ENCODE data around the gene EFCAB8. TPM values are rescaled to one million over a fixed set of nuclear protein-coding genes. Genes with fewer than 3 reads are reported as not detected.
"Not testable (repeated sequence)": the region's sequence is repeated elsewhere in the genome, so short reads cannot be mapped to it uniquely, and the experiment has no call there.

Gene EFCAB8
- total RNA-seq, 2 donors from 2014 or later, result 0.26 TPM; not detected in 1

DNA sequence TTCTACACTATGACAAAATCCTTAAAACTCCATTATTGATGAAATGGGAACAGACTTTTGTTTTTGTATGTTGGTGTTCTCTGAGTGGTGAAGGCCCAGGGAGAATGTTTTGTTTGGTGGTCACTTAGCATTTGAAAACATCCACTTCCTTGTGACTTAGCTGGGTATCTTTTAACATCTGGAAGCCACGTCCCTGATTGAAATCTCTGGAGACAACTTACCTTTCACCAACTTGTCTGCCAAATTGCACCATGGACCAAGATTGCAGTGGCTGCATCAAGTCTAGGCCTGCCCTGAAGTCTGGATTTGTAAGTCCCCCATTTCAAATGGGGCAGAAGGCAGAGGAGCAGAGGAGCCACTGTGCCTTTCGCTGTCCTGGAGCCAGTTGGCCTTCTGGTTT, 534 bp upstream of the EFCAB8 start:
- no peaks in the 10 kb centered on the region for H3K27me3 ChIP-seq
- no peaks in the 10 kb centered on the region for H3K9me3 ChIP-seq
- WGBS, 2 donors, result 79 to 93% methylated on average over 2 of the region's 2 CpGs
- peaks cover 0 to 2% of the 10 kb centered on the region in 2 donors for H3K36me3 ChIP-seq (replicated peaks in 1 of 2; ENCODE audit: insufficient read depth in 1 of 2, low read depth in 2 of 2)
- H3K4me3 ChIP-seq, result no peak overlapping the region
- intact Hi-C loops (cut with DNase I), result no loop called here
- DNase-seq (no peak), ATAC-seq (no peak)
- TF ChIP-seq CTCF (IDR thresholded peaks at IDR 0.05) (no peak), POLR2A (IDR thresholded peaks at IDR 0.05) (no peak)
- no peak overlapping the region for H3K27ac ChIP-seq
- peaks cover 6% of the 10 kb centered on the region for H3K4me1 ChIP-seq

- no peak overlapping the region for H3K4me3 ChIP-seq
- no peaks in the 10 kb centered on the region for H3K9me3 ChIP-seq
- peaks cover 0 to 2% of the 10 kb centered on the region in 2 donors for H3K36me3 ChIP-seq (replicated peaks in 1 of 2; ENCODE audit: insufficient read depth in 1 of 2, low read depth in 2 of 2)
- ATAC-seq, result no peak
- intact Hi-C loops (cut with DNase I), result no loop called here
- DNase-seq, result no peak
- WGBS, 2 donors, result 81 to 85% methylated on average over 5 to 7 of the region's 7 CpGs
- H3K4me1 ChIP-seq, result no peaks in the 10 kb centered on the region
- no peak overlapping the region for H3K27ac ChIP-seq
- TF ChIP-seq POLR2A (IDR thresholded peaks at IDR 0.05) (no peak), CTCF (IDR thresholded peaks at IDR 0.05) (no peak)
- no peaks in the 10 kb centered on the region for H3K27me3 ChIP-seq
These were observed 2.7 kb downstream of the EFCAB8 start for GRCh38 chr20:32861446-32861845.

GRCh38 chr20:32869562-32869961, 10.8 kb downstream of the EFCAB8 start:
- no peak for ATAC-seq
- H3K36me3 ChIP-seq (replicated peaks in 1 of 2; ENCODE audit: insufficient read depth in 1 of 2, low read depth in 2 of 2), result no peaks in the 10 kb centered on the region

DNA sequence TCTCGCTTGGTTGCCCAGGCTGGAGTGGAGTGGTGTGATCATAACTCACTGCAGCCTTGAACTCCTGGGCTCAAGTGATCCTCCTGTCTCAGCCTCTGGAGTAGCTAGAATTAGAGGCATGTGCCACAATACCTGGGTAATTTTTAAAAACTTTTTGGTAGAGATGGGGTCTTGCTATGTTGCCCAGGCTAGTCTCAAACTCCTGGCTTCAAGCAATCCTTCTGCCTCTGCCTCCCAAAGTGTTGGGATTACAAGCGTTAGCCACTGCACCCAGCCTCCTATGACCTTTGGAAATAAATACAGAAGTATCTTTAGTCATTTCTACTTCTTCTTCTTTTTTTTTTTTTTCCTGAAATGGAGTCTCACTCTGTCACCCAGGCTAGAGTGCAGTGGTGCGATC, 11.8 kb downstream of the EFCAB8 start:
- H3K9me3 ChIP-seq; H3K4me1 ChIP-seq; intact Hi-C loops (cut with DNase I); DNase-seq; H3K36me3 ChIP-seq (replicated peaks in 1 of 2; ENCODE audit: insufficient read depth in 1 of 2, low read depth in 2 of 2); ATAC-seq; H3K27me3 ChIP-seq; H3K4me3 ChIP-seq; H3K27ac ChIP-seq: not testable (repeated sequence)
- 93 to 98% methylated on average over 3 of the region's 3 CpGs for WGBS, 2 donors

More at GRCh38 chr20:32869562-32869961, 10.8 kb downstream of the EFCAB8 start:
- Histone ChIP-seq H3K4me1 (no peaks in the 10 kb centered on the region), H3K9me3 (no peaks in the 10 kb centered on the region), H3K27ac (no peak overlapping the region), H3K27me3 (no peaks in the 10 kb centered on the region), H3K4me3 (no peak overlapping the region)
- no peak for TF ChIP-seq CTCF (IDR thresholded peaks at IDR 0.05)
- TF ChIP-seq POLR2A (IDR thresholded peaks at IDR 0.05), result no peak
- intact Hi-C loops (cut with DNase I), result no loop called here
- no peak for DNase-seq
- WGBS, 2 donors, result 61 to 72% methylated on average over 2 of the region's 2 CpGs

GRCh38 chr20:32870985-32871384, 12.3 kb downstream of the EFCAB8 start:
- DNase-seq, result no peak
- Histone ChIP-seq H3K4me3 (no peak overlapping the region), H3K27ac (no peak overlapping the region), H3K9me3 (no peaks in the 10 kb centered on the region), H3K4me1 (no peaks in the 10 kb centered on the region), H3K36me3 (replicated peaks in 1 of 2; ENCODE audit: insufficient read depth in 1 of 2, low read depth in 2 of 2) (no peaks in the 10 kb centered on the region), H3K27me3 (no peaks in the 10 kb centered on the region)
- TF ChIP-seq POLR2A (IDR thresholded peaks at IDR 0.05) (no peak), CTCF (IDR thresholded peaks at IDR 0.05) (no peak)
- intact Hi-C loops (cut with DNase I), result no loop called here
- WGBS, 2 donors, result 83 to 89% methylated on average over 5 of the region's 5 CpGs
- no peak for ATAC-seq

Data from body of pancreas (tissue), 4 donors.